ENCODE data around the gene RAB6B.

RAB6B gene

DNA sequence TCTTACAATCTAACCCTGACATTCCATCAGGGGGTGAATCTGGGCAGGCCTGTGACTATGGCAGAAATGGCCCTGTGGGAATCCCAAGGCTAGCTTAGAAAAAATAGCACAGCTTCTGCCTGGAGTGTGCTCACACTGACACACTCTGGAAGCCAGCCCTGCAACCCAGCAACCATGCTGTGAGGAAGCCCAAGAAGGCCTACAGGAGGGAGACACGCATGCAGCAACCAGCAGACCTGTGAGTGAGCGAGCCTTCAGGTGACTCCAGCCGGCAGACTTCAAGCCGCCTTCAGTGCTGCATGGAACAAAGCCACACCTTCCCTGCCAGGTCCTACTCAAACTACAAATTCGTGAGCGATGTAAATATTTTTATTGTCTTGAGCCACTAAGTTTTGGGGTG, 26.1 kb downstream of the RAB6B start:
- no peak for DNase-seq (ENCODE audit: low read depth)
- no peak overlapping the region for H3K4me3 ChIP-seq (ENCODE audit: control insufficient read depth, low read depth, low read length)
- no peak for TF ChIP-seq CTCF (IDR thresholded peaks at IDR 0.05; ENCODE audit: control insufficient read depth, insufficient read depth, low read depth, low read length, missing control alignments)

DNA sequence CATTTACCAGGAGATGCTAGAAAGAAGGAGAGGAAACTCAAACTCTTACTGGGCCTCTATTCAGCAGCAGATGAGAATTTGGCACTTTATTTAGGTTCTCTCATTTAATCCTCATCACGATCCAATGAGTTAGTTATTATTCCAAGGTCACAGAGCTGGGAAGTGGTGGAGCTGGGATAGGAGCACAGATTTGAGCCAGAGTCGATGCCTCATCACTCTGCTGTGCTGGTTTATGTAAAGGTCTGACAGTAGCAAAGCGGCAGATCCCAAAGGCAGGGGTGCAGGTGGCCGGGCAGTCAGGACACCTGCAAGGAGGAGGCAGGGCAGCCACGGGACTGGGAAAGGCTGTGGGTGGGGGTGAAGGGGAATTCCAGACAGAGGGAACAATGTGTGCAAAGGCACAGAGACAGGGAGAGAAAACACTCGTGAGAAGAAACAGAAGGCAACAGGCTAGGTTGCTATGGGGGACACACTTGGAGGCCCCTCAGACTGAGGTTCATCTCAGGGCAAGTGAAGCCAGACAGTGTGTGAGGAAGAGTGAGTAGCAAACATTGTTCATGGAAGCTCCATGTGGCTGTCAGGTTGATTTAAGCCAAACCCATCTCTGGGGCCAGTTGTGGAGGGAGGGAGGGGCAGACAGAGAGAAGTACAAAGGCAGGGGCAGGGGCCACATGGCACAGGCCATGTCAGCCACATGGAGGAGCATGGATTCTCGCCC, 26.8 kb downstream of the RAB6B start:
- no peak overlapping the region for H3K4me3 ChIP-seq (ENCODE audit: control insufficient read depth, low read depth, low read length)
- no peak for TF ChIP-seq CTCF (IDR thresholded peaks at IDR 0.05; ENCODE audit: control insufficient read depth, insufficient read depth, low read depth, low read length, missing control alignments)
- no peak for DNase-seq (ENCODE audit: low read depth)

DNA sequence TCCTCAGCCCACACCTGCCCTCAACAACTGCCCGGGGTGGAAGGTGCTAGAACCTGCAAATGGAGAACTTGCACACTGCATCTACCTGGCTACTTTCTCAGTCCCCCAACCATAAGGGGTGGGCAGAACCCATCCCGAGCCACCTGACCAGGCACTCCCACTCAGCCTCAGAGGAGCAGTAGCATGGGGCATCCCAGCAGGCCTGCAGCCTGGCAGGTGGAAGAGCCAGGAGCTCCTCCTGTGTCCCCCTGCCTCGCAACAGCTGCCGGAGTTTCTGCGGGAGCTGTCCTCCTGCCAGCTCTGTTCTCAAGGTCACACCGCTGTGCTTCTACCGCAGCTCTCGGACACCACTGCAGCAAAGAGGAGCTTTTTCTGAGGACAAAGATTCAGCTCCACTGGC, 27.5 kb downstream of the RAB6B start:
- H3K4me3 ChIP-seq (ENCODE audit: control insufficient read depth, low read depth, low read length): no peak overlapping the region
- no peak for TF ChIP-seq CTCF (IDR thresholded peaks at IDR 0.05; ENCODE audit: control insufficient read depth, insufficient read depth, low read depth, low read length, missing control alignments)
- no peak for DNase-seq (ENCODE audit: low read depth)

DNA sequence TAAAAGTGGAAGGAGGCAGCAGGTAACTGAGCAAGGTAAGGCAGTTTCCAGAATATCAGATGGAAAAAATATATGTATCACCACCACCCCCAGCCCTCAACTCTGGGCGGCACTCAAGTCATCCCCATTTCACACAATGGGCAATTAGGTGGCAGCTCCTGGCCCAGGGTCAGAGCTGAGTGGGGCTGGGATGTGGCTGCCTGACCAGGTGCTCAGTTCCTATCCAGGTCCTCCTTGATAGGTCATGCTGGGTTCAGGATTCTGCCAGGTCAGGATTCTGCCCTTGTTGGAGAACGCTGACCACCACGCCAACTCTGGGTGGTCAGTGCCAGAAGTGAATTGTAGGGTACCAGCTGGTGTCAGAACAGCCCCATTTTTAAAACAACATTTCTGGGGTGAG, 29.5 kb downstream of the RAB6B start:
- H3K4me3 ChIP-seq (ENCODE audit: control insufficient read depth, low read depth, low read length): no peak overlapping the region
- TF ChIP-seq CTCF (IDR thresholded peaks at IDR 0.05; ENCODE audit: control insufficient read depth, insufficient read depth, low read depth, low read length, missing control alignments): no peak
- DNase-seq (ENCODE audit: low read depth): no peak

DNA sequence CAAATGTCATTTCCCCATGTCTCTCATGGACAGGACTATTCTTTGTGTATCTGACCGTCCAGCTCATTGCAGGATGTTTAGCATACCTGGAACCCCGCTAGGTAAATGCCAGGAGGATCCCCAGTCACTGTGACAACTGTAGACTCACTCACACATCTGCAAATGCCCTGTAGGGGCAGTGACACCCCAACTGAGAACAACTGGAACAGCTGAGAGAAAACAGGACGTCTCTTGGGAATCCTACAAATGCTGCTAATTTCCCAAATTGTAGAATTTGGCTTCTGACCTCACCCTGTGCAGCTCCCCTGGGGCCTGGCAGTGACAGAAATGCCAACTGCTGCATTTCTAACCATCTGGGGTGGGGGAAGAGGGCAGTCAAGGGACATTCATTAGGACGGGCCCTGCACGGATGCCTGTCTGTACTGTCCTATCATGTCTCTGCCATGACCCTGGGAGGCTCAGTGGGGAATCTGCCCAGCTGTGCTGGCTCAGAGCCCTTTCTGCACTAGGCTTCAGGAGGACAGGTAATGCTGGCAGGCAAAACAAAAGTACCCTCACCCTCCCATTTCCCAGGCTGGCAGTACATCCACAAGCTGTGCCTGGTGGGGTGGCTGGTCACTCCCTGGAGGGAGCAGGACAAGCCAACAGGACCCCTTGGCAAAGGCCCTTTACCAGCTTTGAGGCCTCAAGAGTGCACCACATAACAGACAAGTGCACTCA, 30.4 kb downstream of the RAB6B start:
- no peak for TF ChIP-seq CTCF (IDR thresholded peaks at IDR 0.05; ENCODE audit: control insufficient read depth, insufficient read depth, low read depth, low read length, missing control alignments)
- H3K4me3 ChIP-seq (ENCODE audit: control insufficient read depth, low read depth, low read length): no peak overlapping the region
- no peak for DNase-seq (ENCODE audit: low read depth)

GRCh38 chr3:133864616-133865015, 31.1 kb downstream of the RAB6B start:
- DNase-seq (ENCODE audit: low read depth): no peak
- H3K4me3 ChIP-seq (ENCODE audit: control insufficient read depth, low read depth, low read length): no peak overlapping the region
- no peak for TF ChIP-seq CTCF (IDR thresholded peaks at IDR 0.05; ENCODE audit: control insufficient read depth, insufficient read depth, low read depth, low read length, missing control alignments)

All from AG09309 (cell line).